HEK293T (cell line): ENCODE results near the gene VEPH1.

Experiments used
- CTCF ChIA-PET: fragments of 350-600 bp; formaldehyde crosslinking; extraction: SDS; loops from one replicate; lab custom pipeline; 2021; ENCODE audit warnings: antibody characterized with exemption, inconsistent platforms; lab: Yijun Ruan, JAX
- POLR2A ChIA-PET: fragments of 350-600 bp; formaldehyde crosslinking; extraction: SDS; loops from one replicate; lab custom pipeline; 2020; ENCODE audit warnings: antibody characterized with exemption, inconsistent platforms; lab: Yijun Ruan, JAX
- DNase-seq: peaks from one replicate; pipeline ENCODE4 v3.0.0; 2012; ENCODE audit warnings: mixed read lengths; ENCODE audit errors: extremely low spot score
- ARNT ChIP-seq: fragments of 450-650 bp; IDR thresholded peaks from 2 replicates; pipeline ENCODE4 v1.6.1; 2017; ENCODE audit warnings: mild to moderate bottlenecking
- BHLHE40 ChIP-seq: fragments of 450-650 bp; IDR thresholded peaks from 2 replicates; pipeline ENCODE4 v1.6.1; 2016; ENCODE audit warnings: mild to moderate bottlenecking, moderate library complexity, borderline replicate concordance
- CTBP1 ChIP-seq: fragments of 450-650 bp; IDR thresholded peaks from 2 replicates; pipeline ENCODE4 v1.6.1; 2016; ENCODE audit warnings: borderline replicate concordance
- ELF4 ChIP-seq: fragments of 450-650 bp; IDR thresholded peaks from 2 replicates; pipeline ENCODE4 v1.6.1; 2017; ENCODE audit warnings: antibody characterized with exemption
- FOXA1 ChIP-seq: fragments of 450-650 bp; IDR thresholded peaks from 2 replicates; pipeline ENCODE4 v1.6.1; 2016; ENCODE audit warnings: mild to moderate bottlenecking
- FOXK2 ChIP-seq: fragments of 450-650 bp; IDR thresholded peaks from 2 replicates; pipeline ENCODE4 v1.6.1; 2016; ENCODE audit warnings: mild to moderate bottlenecking
- FOXM1 ChIP-seq: fragments of 450-650 bp; IDR thresholded peaks from 2 replicates; pipeline ENCODE4 v1.6.1; 2017; ENCODE audit warnings: mild to moderate bottlenecking, borderline replicate concordance
- HDGF ChIP-seq: fragments of 450-650 bp; IDR thresholded peaks from 2 replicates; pipeline ENCODE4 v1.6.1; 2017; ENCODE audit warnings: antibody characterized with exemption, borderline replicate concordance
- L3MBTL2 ChIP-seq: fragments of 450-650 bp; conservative IDR thresholded peaks from 2 replicates; pipeline ENCODE4 v1.6.1; 2016; ENCODE audit warnings: mild to moderate bottlenecking
- LEF1 ChIP-seq: fragments of 450-650 bp; IDR thresholded peaks from 2 replicates; pipeline ENCODE4 v1.6.1; 2017; ENCODE audit warnings: mild to moderate bottlenecking, borderline replicate concordance
- NFRKB ChIP-seq: fragments of 450-650 bp; IDR thresholded peaks from 2 replicates; pipeline ENCODE4 v1.6.1; 2016; ENCODE audit warnings: mild to moderate bottlenecking, moderate library complexity
- PKNOX1 ChIP-seq: fragments of 450-650 bp; IDR thresholded peaks from 2 replicates; pipeline ENCODE4 v1.6.1; 2016
- SP1 ChIP-seq: fragments of 450-650 bp; IDR thresholded peaks from 2 replicates; pipeline ENCODE4 v1.6.1; 2017
- SUZ12 ChIP-seq: fragments of 450-650 bp; IDR thresholded peaks from 2 replicates; pipeline ENCODE4 v1.6.1; 2016; ENCODE audit warnings: mild to moderate bottlenecking
- TARDBP ChIP-seq: fragments of 450-650 bp; IDR thresholded peaks from 2 replicates; pipeline ENCODE4 v1.6.1; 2016
- ZNF384 ChIP-seq: fragments of 450-650 bp; IDR thresholded peaks from 2 replicates; pipeline ENCODE4 v1.6.1; 2016

The VEPH1 gene

GRCh38 chr3:157241599-157241998 lies 261.6 kb downstream of the VEPH1 start:
- POLR2A ChIA-PET = no interaction called here
- TF ChIP-seq BHLHE40 (no peak), PKNOX1 (no peak), ELF4 (no peak), FOXA1 (no peak), LEF1 (no peak), ZNF384 (no peak), FOXK2 (no peak), NFRKB (no peak), L3MBTL2 (no peak), HDGF (no peak), FOXM1 (no peak), TARDBP (no peak), CTBP1 (no peak), SP1 (no peak), SUZ12 (no peak), ARNT (no peak)
- no peak for DNase-seq
- CTCF ChIA-PET = no interaction called here

GRCh38 chr3:157240408-157240807 lies 262.8 kb downstream of the VEPH1 start:
- TF ChIP-seq LEF1 = no peak
- DNase-seq = no peak
- POLR2A ChIA-PET = no interaction called here
- CTCF ChIA-PET = no interaction called here

GRCh38 chr3:157239082-157239704 lies 264.0 kb downstream of the VEPH1 start:
- CTCF ChIA-PET = no interaction called here
- peak; percentile 69 for DNase-seq
- POLR2A ChIA-PET = no interaction called here
- no peak for TF ChIP-seq FOXM1
- TF ChIP-seq NFRKB = no peak
- TF ChIP-seq ARNT = no peak
- TF ChIP-seq BHLHE40 = no peak
- TF ChIP-seq SP1 = no peak
- TF ChIP-seq ZNF384 = no peak
- TF ChIP-seq FOXK2 = no peak
- no peak for TF ChIP-seq ELF4
- no peak for TF ChIP-seq FOXA1
- no peak for TF ChIP-seq SUZ12
- TF ChIP-seq CTBP1 = no peak
- TF ChIP-seq PKNOX1 = no peak
- no peak for TF ChIP-seq TARDBP
- TF ChIP-seq LEF1 = no peak
- no peak for TF ChIP-seq HDGF
- TF ChIP-seq L3MBTL2 = no peak

GRCh38 chr3:157238457-157238856 lies 264.8 kb downstream of the VEPH1 start:
- CTCF ChIA-PET = no interaction called here
- TF ChIP-seq HDGF (no peak), L3MBTL2 (no peak), TARDBP (no peak), FOXK2 (no peak), PKNOX1 (no peak), ARNT (no peak), NFRKB (no peak), LEF1 (no peak), ZNF384 (no peak), SUZ12 (no peak), FOXM1 (no peak), ELF4 (no peak), SP1 (no peak), CTBP1 (no peak), BHLHE40 (no peak), FOXA1 (no peak)
- POLR2A ChIA-PET = interaction anchor here (0.9 kb wide), 1 partner anchor 199 kb away, joined by 3 read pairs; no protein-coding TSS in a partner anchor
- DNase-seq = no peak

- no peak for DNase-seq
- POLR2A ChIA-PET = interaction anchor here (0.9 kb wide), 1 partner anchor 200 kb away, joined by 3 read pairs; no protein-coding TSS in a partner anchor
- TF ChIP-seq SUZ12 = no peak
- no peak for TF ChIP-seq FOXM1
- TF ChIP-seq FOXK2 = no peak
- TF ChIP-seq CTBP1 = no peak
- no peak for TF ChIP-seq TARDBP
- no peak for TF ChIP-seq PKNOX1
- no peak for TF ChIP-seq ELF4
- TF ChIP-seq LEF1 = no peak
- no peak for TF ChIP-seq FOXA1
- no peak for TF ChIP-seq SP1
- TF ChIP-seq ARNT = no peak
- no peak for TF ChIP-seq BHLHE40
- TF ChIP-seq HDGF = no peak
- TF ChIP-seq ZNF384 = no peak
- no peak for TF ChIP-seq NFRKB
- TF ChIP-seq L3MBTL2 = no peak
- CTCF ChIA-PET = no interaction called here
These were observed 265.3 kb downstream of the VEPH1 start for GRCh38 chr3:157237886-157238285.

GRCh38 chr3:157235291-157235690 lies 267.9 kb downstream of the VEPH1 start:
- TF ChIP-seq FOXM1 = no peak
- no peak for TF ChIP-seq SP1
- POLR2A ChIA-PET = no interaction called here
- CTCF ChIA-PET = no interaction called here
- no peak for DNase-seq
